ENCODE results near the gene ANXA6.

The ANXA6 gene

GRCh38 chr5:151080613-151081430 lies 76.8 kb downstream of the ANXA6 start, which contains the start of gene TNIP1:
Gene TNIP1 (minus strand): TSS chr5:151081034. CDS start chr5:151065095, 15,939 bp downstream.
- DNase-seq (ENCODE audit: low read depth) = peak; percentile 92

GRCh38 chr5:151079838-151080612 lies 77.6 kb downstream of the ANXA6 start:
- DNase-seq (ENCODE audit: low read depth) = no peak

GRCh38 chr5:151078490-151079262 lies 78.9 kb downstream of the ANXA6 start:
- DNase-seq (ENCODE audit: low read depth) = peak; percentile 62

- DNase-seq (ENCODE audit: low read depth) = no peak
Observed at GRCh38 chr5:151077967-151078366, 79.6 kb downstream of the ANXA6 start.

GRCh38 chr5:151077419-151077818 lies 80.2 kb downstream of the ANXA6 start:
- DNase-seq (ENCODE audit: low read depth) = no peak

GRCh38 chr5:151076616-151077015 lies 81.0 kb downstream of the ANXA6 start:
- no peak for DNase-seq (ENCODE audit: low read depth)

GRCh38 chr5:151075698-151076331 lies 81.8 kb downstream of the ANXA6 start:
- DNase-seq (ENCODE audit: low read depth) = no peak

- DNase-seq (ENCODE audit: low read depth) = no peak
Observed at GRCh38 chr5:151074557-151074956, 83.0 kb downstream of the ANXA6 start.

- no peak for DNase-seq (ENCODE audit: low read depth)
Observed at GRCh38 chr5:151073280-151073679, 84.3 kb downstream of the ANXA6 start.

GRCh38 chr5:151072630-151073025 lies 85.0 kb downstream of the ANXA6 start:
- no peak for DNase-seq (ENCODE audit: low read depth)

GRCh38 chr5:151071848-151072629 lies 85.5 kb downstream of the ANXA6 start:
- no peak for DNase-seq (ENCODE audit: low read depth)

GRCh38 chr5:151071021-151071420 lies 86.6 kb downstream of the ANXA6 start:
- DNase-seq (ENCODE audit: low read depth) = no peak

GRCh38 chr5:151070449-151070848 lies 87.1 kb downstream of the ANXA6 start:
- DNase-seq (ENCODE audit: low read depth) = no peak

GRCh38 chr5:151068433-151069197 lies 89.0 kb downstream of the ANXA6 start:
- no peak for DNase-seq (ENCODE audit: low read depth)

- DNase-seq (ENCODE audit: low read depth) = no peak
Observed at GRCh38 chr5:151067632-151068432, 89.7 kb downstream of the ANXA6 start.

- DNase-seq (ENCODE audit: low read depth) = no peak
Observed at GRCh38 chr5:151066920-151067319, 90.7 kb downstream of the ANXA6 start.

- no peak for DNase-seq (ENCODE audit: low read depth)
Observed at GRCh38 chr5:151065609-151066008, 92.0 kb downstream of the ANXA6 start.

GRCh38 chr5:151064916-151065499 lies 92.6 kb downstream of the ANXA6 start:
- no peak for DNase-seq (ENCODE audit: low read depth)

All from activated T-helper 1 cell treated with Interleukin-2 at 50 U/mL for 16 hours (primary cell).